H4 (cell line): ENCODE results near the gene DENND1A. TPM values are rescaled to one million over a fixed set of nuclear protein-coding genes. Genes with fewer than 3 reads are reported as not detected.
A peak's percentile ranks its signal among the peaks of the same experiment; 100 is the strongest.
"Not testable (repeated sequence)": the region's sequence is repeated elsewhere in the genome, so short reads cannot be mapped to it uniquely, and the experiment has no call there.

Source experiments
- DNase-seq: peaks from one replicate; pipeline ENCODE4 v3.0.0-alpha.2; 2015; ENCODE audit warnings: low spot score
- total RNA-seq: library from RNA; depleted of rRNA; stranded (reverse); fragments of >200 nt; shearing (Covaris generic); gene quantifications from 2 replicates; pipeline ENCODE4 v1.2.3, GENCODE V29; 2014

The DENND1A gene
- total RNA-seq, 1 experiment from 2014 or later = 9.5 TPM

DNA sequence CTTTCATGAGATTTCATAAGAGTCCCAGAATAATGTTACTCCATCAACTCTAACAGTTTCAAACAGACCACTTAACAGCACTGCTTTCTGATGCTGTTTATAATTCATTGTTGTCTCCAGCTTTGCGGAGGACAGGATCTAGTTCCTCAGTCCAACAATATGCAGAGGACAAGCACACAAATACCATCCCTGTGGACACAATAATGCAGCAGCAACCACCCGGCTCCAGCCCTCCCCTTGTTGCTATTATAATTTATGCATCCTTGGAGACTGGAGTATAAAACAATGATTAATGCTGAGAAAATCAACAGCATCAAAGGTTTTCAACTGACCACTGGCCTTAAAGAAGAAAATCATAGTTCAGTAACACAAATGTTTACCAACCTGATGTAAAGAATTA lies 108.3 kb downstream of the DENND1A start:
- DNase-seq = no peak

GRCh38 chr9:123820139-123820538 lies 109.8 kb downstream of the DENND1A start:
- no peak for DNase-seq

DNA sequence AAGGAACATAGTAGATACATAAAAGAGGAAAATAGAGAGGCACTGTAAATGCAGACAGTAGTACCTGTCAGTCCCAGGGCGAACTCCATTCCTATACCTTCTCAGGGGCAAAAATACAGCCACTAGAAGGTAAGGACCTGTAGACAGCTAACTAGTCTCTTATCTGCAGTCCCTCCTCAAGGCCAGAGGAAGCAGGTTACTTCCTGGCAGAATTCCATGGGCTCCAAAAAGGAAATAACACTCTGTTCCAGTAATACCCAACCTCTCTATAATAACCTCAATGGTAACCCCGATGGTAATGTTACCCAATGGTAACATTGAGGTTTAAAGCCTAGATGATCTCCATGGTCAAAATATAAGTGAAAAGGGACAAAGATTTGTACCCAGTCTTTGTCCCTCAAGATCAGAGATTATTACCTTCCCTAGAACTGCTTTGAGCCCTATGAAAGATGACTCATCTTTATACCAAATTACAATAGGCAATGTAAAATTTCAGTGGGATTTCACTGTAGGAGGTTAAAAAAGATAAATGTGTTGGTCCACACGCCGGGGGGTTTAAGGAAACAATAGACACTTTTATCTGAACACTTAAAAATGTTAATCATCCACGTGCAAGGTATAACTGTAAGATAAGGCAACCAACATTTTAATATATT lies 113.0 kb downstream of the DENND1A start:
- no peak for DNase-seq

DNA sequence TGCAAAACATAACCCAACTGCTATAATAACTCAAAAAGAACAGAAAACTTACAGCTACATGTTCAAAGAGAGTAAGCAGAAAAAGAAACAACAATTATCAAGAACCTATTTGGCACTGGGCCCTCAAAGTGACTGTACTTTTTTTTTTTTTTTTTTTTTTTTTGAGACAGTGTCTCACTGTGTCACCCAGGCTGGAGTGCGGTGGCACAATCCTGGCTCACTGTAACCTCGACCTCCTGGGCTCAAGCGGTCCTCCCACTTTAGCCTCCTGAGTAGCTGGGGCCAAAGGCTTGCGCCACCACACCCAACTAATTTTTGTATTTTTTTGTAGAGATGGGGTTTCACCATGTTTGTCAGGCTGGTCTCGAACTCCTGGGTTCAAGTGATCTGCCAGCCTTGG lies 114.1 kb downstream of the DENND1A start:
- not testable (repeated sequence) for DNase-seq

DNA sequence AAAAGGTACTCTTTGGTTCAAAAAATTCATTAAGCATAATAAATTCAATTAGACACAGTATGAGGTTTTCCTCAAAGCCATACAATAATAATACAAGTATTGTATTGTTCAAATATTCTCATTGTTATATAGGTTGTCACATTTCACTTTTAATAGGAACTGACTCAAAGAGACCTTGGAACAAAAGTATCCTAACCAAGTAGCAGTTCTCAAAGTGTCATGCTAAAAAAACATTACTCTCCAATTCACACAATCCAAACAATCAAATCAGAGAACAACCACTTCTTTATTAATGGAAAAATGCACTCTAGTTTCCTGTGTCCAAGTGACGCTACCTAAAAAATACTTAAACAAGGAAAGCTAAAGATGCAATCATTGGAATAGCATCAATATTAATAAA lies 115.4 kb downstream of the DENND1A start:
- no peak for DNase-seq

GRCh38 chr9:123812984-123813383 lies 116.9 kb downstream of the DENND1A start:
- no peak for DNase-seq

DNA sequence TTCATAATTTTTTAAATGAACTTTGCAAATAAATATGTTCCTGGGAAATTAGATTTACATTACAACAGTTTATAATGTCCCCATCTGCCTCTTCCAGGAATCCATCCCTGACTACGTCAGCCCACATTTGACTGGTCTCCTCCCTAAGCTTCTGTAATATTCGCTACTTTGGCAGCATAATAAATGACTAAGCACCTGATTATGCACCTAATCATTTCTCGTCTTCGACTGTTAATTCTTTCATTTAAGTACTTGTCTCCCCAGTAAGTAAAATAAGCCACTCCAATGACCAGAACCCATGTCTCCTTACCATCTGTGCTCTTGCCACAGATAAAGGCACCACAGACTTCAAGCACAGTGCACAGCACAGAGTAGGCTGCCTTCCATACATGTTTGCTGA lies 122.7 kb downstream of the DENND1A start:
- no peak for DNase-seq

GRCh38 chr9:123806829-123807228 lies 123.1 kb downstream of the DENND1A start:
- no peak for DNase-seq

- no peak for DNase-seq
Observed at GRCh38 chr9:123798195-123798594, 131.7 kb downstream of the DENND1A start.

DNA sequence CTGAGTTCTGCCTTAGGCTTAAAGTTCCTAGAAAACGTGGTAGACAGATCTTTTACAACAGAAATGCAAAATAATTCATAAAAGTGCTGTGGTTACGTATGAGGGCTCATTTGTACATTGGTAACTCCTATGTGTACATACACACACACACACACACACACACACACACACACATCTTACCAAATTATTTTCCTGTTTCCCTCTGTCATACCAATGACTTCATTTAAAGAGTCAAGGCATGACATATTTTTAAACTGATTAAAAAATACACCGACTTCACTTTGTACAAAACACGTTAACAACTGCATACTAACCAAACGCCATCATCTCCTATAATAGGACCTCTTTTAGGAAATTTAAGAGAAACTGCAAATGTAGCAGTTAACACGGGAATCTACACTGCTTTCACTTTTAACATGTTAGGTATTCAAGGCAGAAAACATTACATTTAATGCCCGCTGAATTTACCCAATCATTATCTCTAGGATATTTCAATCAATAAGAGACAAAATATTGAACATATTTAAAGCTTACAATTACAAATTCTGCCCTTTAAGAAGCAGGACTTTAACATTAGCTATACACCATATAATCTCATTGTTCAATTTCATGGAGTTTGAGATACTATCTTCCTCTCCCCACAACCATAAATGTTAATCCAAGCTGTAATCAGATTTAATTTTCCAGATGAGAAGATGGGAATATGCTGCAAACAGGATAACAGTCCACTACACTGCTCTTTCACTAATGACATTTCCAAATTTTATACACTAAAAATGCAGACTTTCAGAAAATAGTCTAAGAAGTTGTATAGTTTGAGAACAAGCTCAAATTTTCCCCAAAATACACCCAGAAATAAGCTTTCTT lies 133.1 kb downstream of the DENND1A start:
- peak; percentile 30 for DNase-seq

- DNase-seq = no peak
Observed at GRCh38 chr9:123796094-123796493, 133.8 kb downstream of the DENND1A start.

DNA sequence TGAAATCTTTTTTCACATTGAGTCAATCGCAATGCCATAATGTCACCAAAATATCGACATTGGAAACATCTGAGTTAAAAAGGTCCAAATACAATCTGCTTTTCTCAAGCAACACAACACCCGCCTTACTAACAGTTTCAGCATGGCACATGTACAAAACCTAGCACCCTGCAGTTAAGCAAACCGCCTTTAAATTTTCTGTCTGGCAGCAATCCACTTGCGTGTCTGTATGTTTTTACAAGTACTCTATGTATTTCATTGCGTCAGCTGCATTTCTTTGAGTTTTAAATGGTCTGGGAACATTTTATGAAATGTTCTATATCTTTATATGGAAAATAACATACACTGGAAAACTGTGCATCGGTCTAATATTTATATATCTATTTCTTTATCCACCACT lies 134.6 kb downstream of the DENND1A start:
- no peak for DNase-seq

- no peak for DNase-seq
Observed at GRCh38 chr9:123792501-123792900, 137.4 kb downstream of the DENND1A start.

GRCh38 chr9:123789554-123790292 lies 140.2 kb downstream of the DENND1A start:
- DNase-seq = no peak

GRCh38 chr9:123787416-123787815 lies 142.5 kb downstream of the DENND1A start:
- no peak for DNase-seq

DNA sequence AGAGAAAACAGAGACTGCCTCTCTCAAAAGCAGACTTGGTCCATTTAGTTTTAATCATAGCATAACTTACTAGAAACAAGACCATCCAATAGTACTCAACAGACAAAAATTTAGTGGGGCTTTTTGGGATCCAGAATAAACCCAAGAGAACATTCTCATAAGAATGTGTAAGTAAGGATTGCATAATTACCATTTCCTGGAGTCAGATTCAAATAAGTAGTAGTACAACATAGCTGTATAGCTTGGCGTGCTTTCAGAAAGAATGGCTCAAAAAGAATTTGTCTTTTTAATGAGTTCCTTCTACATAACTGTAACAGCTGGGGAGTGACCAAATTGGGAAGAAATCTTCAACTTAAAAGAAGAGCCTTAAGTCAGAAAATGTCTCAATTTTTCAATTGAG lies 145.4 kb downstream of the DENND1A start:
- DNase-seq = no peak

DNA sequence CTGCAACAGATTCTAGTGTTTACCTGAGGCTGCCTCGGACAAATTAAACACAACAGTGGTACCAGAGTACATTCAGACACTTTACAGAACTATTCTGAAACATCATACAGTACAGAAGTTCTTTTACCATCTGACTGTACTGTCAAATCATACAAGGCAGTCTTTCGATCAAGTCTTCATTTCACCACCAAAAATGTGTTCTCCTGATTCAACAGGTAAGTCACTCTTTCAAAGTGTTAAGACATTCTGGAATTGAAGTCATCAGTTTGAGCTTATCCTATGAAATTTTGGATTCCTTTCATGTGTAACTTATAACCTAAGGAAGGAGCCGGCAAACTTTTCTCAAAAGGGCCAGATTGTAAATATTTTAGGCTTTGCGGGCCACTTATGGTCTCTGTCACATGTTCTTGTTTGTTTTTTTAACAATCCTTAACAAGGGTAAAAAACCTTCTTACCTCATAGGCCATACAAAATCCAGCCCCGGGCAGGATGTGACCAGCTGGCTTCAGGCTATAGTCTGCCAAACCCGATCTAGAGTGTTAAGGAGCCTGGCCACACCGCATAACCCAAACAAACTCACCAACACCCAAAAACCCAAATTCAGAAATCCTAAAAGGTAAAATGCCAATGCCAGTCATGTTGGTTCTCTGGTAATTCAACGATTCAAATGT lies 151.6 kb downstream of the DENND1A start:
- DNase-seq = peak; percentile 50

GRCh38 chr9:123776708-123777537 lies 153.0 kb downstream of the DENND1A start:
- no peak for DNase-seq

- DNase-seq = no peak
Observed at GRCh38 chr9:123775289-123776284, 154.3 kb downstream of the DENND1A start.

DNA sequence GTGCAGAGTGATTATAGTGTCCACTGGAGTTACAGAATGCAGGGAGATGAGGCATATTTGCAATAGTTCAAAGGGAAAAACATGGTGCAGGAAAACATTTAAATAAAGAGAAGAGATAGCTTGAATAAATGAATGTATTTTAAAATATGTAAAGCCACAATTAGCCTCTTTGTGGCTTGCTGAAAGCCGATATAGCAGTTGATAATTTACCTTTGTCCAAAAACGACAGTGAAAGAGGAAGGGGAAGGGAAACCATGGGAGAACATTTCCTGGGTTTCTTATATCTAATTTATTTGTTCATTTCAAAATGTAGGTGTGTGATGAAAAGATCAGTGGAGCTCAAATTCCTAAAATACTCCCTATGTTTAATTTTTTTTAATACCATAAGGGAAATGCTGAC lies 156.1 kb downstream of the DENND1A start:
- no peak for DNase-seq
